ENCODE measurements around the gene NOC2L.

NOC2L gene

GRCh38 chr1:921011-921837, 37.8 kb downstream of the NOC2L start:
- no peak for TF ChIP-seq POLR2A (IDR thresholded peaks at IDR 0.05; ENCODE audit: low read length)
- no peak for TF ChIP-seq GATA1 (IDR thresholded peaks at IDR 0.05; ENCODE audit: low read depth, low read length)

DNA sequence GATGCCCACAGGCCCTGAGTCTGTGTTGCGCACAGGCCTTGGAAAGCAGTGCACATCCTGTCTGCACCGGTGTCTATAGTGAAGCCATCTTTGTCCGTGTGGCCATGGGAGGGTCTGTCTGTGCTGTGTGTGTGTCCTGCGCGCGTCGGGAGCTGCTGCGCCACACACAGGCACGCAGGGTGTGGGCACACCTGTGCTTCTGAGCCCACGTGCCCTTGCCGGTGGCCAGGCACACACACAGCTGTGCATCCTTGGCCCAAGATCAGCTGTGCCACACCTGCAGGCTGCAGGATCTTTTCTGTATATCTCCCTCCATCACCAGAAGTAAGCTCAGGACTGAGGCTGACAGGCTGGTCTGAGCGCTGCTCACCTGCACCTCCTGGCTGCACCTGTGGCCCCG, 38.5 kb downstream of the NOC2L start:
- TF ChIP-seq POLR2A (IDR thresholded peaks at IDR 0.05; ENCODE audit: low read length) (no peak), GATA1 (IDR thresholded peaks at IDR 0.05; ENCODE audit: low read depth, low read length) (no peak)
- no peak for DNase-seq

More at GRCh38 chr1:921011-921837, 37.8 kb downstream of the NOC2L start:
- DNase-seq, result peak; percentile 38 to 46

DNA sequence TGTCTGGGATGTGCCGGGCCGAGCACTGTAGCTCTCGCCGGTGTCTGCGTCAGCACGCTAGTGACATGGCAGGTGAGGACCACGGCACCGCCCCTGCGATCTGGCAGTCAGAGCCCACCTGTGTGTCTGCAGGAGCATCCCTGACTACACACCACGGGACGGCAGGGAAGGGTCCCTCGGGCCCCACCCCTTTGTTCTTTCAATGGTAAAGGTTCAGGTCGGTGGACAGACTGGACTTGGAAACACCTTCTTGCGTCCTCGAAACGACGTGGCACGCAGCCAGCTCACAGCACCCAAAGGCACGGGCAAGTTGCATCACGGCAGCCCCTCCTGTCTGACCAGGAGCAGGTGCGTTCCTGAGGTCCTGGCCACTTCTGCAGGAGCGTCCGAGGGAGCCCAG, 39.0 kb downstream of the NOC2L start:
- DNase-seq, result no peak
- TF ChIP-seq POLR2A (IDR thresholded peaks at IDR 0.05; ENCODE audit: low read length) (no peak), GATA1 (IDR thresholded peaks at IDR 0.05; ENCODE audit: low read depth, low read length) (no peak)

DNA sequence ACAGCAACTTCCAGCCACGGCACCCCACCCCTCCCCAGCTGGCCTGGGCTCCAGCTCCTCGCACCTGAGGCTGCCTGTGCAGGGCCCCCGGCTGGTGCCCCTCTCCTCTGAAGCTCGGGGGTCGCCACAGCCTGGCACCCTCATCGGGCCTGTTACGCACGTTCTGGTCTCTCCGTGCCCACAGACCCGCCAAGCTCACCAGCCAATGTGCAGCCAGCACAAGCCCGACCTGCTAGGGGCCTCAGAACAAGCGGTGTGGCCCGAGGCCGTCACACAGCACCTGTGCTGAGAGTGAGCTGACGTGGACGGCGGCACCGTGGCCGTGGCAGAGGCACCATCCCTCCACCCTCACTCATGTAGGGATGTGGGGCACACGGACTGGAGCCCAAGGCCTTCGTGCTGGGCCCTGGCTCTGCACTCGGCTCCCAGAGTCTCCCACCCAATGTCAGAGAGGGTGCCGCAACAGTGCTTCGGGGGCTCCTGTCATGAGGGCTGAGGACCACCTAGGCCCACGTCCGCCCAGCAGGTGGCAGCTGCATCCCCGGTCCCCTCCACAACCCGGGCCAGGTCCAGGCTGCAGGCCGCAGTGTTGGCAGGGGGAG, 39.7 kb downstream of the NOC2L start:
- DNase-seq, result no peak
- TF ChIP-seq POLR2A (IDR thresholded peaks at IDR 0.05; ENCODE audit: low read length), result no peak
- no peak for TF ChIP-seq GATA1 (IDR thresholded peaks at IDR 0.05; ENCODE audit: low read depth, low read length)

GRCh38 chr1:918843-919242, 40.2 kb downstream of the NOC2L start:
- no peak for DNase-seq
- no peak for TF ChIP-seq GATA1 (IDR thresholded peaks at IDR 0.05; ENCODE audit: low read depth, low read length)
- TF ChIP-seq POLR2A (IDR thresholded peaks at IDR 0.05; ENCODE audit: low read length), result no peak

DNA sequence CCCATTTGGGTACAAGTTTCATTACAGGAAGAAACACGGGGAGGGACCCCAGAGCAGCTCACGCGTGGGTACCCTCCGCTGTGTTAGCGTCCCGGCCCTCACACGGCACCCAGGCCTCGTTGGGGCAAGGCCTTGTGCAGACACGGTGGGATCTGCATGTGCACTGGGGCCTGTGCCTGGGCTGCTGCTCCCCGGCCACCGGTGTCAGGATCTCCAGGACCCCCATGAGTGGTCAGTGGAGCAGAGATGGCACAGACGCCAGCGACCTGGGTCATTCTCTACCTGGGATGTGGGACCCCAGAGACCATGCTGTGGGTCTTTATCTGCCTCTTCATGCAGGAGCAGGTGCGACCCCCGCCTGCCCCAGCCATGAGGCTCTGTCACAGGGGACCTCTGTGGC, 40.7 kb downstream of the NOC2L start:
- DNase-seq, result no peak
- TF ChIP-seq GATA1 (IDR thresholded peaks at IDR 0.05; ENCODE audit: low read depth, low read length), result no peak
- no peak for TF ChIP-seq POLR2A (IDR thresholded peaks at IDR 0.05; ENCODE audit: low read length)

DNA sequence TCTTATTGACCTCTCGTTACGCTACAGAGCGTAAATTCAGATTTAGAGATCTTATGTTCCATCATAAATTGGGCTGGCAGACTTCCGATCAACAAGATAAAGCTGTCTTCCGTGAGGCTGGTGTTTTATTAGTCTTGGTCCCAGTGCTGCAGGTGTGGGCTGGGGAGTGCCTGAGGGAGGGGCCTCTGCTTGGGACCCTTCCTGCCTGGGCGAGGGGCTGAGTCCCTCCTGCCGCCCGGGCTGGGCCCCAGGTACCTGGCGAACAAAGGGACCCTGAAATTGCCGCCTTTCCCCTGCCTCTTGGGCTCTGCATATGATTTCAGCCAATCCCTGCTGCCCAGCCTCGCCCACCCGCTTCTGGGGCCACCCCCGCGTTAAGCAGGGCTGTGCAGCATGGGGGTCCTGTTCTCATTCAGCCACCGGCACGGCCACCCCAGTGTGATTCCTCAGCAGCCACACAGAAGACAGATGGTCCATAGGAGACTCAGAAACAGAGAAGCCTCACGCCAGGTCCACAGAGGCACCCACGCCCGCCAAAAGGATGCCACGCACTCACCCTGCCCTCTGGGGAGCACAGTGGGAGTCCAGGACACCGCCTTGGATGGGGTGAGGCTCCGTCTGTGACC, 41.5 kb downstream of the NOC2L start:
- TF ChIP-seq POLR2A (IDR thresholded peaks at IDR 0.05; ENCODE audit: low read length), result no peak
- no peak for TF ChIP-seq GATA1 (IDR thresholded peaks at IDR 0.05; ENCODE audit: low read depth, low read length)
- no peak for DNase-seq

DNA sequence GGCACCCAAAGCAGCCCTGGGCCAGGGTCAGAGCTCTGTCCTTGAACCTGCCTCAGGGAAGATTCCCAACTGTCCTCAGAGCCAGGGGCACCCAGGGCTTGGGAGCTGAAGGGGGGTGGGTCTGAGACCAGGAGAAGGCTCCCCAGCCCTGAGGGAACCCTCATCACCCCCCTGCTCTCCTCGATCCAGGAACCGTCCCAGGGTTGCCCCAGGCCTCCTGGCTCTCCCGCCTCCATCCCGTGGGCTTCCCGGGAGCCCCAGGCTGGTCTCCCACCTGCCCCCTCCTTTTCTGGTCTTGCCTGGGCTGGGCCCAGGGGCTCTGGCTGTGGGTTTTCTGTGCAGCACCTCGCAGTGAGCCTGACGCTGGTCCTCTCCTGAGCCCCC, 42.0 kb downstream of the NOC2L start:
- no peak for TF ChIP-seq POLR2A (IDR thresholded peaks at IDR 0.05; ENCODE audit: low read length)
- no peak for TF ChIP-seq GATA1 (IDR thresholded peaks at IDR 0.05; ENCODE audit: low read depth, low read length)
- DNase-seq, result no peak

GRCh38 chr1:916173-917075, 42.6 kb downstream of the NOC2L start:
- DNase-seq, result no peak
- no peak for TF ChIP-seq POLR2A (IDR thresholded peaks at IDR 0.05; ENCODE audit: low read length)
- no peak for TF ChIP-seq GATA1 (IDR thresholded peaks at IDR 0.05; ENCODE audit: low read depth, low read length)

DNA sequence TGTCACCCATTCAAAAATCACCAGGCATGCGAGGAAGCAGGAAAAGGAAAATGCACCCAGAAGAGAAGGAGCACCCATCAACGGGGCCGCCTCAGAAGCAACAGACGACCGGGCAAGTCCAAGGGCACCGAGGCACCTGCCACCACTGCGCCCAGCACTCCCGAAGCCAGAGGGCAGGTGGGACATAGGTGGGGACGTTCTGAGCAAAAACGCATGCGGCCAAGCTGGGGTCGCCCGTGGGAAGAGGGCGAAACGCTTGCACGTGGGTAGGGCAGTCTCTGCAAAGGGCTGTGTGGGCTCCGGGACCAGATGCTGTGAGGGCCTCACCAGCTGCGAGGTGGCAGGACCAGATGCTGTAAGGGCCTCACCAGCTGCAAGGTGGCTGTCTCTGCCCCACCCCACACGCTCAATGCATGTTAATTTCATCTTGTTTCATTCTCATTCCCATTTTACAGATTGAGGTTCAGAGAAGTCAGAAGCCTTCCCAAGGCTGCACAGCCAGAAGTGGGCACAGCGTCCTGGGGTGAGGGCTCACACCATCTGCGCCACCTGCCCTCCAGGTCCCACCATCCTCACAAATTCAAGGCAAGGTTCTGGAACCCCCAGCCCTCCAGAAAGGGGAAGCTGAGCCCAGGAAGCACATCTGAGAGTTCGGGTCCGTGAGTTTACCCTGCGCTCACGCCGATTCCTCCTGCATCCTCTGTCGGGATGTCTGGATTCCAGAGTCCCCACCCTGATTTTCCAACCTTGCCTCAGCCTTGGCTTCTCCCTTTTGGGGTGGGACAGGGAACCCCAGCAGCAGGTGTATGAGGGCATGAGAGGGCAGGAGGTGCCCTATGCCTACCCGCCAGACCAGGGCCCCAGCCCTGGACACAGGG, 43.5 kb downstream of the NOC2L start:
- no peak for TF ChIP-seq POLR2A (IDR thresholded peaks at IDR 0.05; ENCODE audit: low read length)
- no peak for TF ChIP-seq GATA1 (IDR thresholded peaks at IDR 0.05; ENCODE audit: low read depth, low read length)
- DNase-seq, result no peak

GRCh38 chr1:914891-915280, 44.2 kb downstream of the NOC2L start:
- DNase-seq, result no peak
- TF ChIP-seq GATA1 (IDR thresholded peaks at IDR 0.05; ENCODE audit: low read depth, low read length) (no peak), POLR2A (IDR thresholded peaks at IDR 0.05; ENCODE audit: low read length) (no peak)

- no peak for DNase-seq
- TF ChIP-seq GATA1 (IDR thresholded peaks at IDR 0.05; ENCODE audit: low read depth, low read length) (no peak), POLR2A (IDR thresholded peaks at IDR 0.05; ENCODE audit: low read length) (no peak)
These were observed 44.7 kb downstream of the NOC2L start for GRCh38 chr1:914131-914890.
